BE2C (cell line): ENCODE results near the gene VGLL2.

ENCODE experiments used
- DNase-seq: peaks from one replicate; pipeline ENCODE4 v3.0.0-alpha.2; 2020
- H3K27me3 ChIP-seq: fragments of 250-450 bp; sonication (Bioruptor Pico); 2 replicates; pipeline ENCODE4 v1.5.1; 2020; ENCODE audit warnings: mild to moderate bottlenecking
- H3K36me3 ChIP-seq: fragments of 250-450 bp; sonication (Bioruptor Pico); 2 replicates; pipeline ENCODE4 v1.5.1; 2020; ENCODE audit warnings: mild to moderate bottlenecking
- H3K4me1 ChIP-seq: fragments of 250-450 bp; sonication (Bioruptor Pico); 2 replicates; pipeline ENCODE4 v1.5.1; 2020
- H3K4me3 ChIP-seq: 2 replicates; pipeline ENCODE4 v1.5.1; 2011; ENCODE audit warnings: low read depth, low read length
- H3K9me3 ChIP-seq: fragments of 250-450 bp; sonication (Bioruptor Pico); 2 replicates; pipeline ENCODE4 v1.5.1; 2020
- CTCF ChIP-seq: IDR thresholded peaks from 2 replicates; pipeline ENCODE4 v1.5.1; 2012; ENCODE audit warnings: mild to moderate bottlenecking, low read depth, low read length

VGLL2 gene

DNA sequence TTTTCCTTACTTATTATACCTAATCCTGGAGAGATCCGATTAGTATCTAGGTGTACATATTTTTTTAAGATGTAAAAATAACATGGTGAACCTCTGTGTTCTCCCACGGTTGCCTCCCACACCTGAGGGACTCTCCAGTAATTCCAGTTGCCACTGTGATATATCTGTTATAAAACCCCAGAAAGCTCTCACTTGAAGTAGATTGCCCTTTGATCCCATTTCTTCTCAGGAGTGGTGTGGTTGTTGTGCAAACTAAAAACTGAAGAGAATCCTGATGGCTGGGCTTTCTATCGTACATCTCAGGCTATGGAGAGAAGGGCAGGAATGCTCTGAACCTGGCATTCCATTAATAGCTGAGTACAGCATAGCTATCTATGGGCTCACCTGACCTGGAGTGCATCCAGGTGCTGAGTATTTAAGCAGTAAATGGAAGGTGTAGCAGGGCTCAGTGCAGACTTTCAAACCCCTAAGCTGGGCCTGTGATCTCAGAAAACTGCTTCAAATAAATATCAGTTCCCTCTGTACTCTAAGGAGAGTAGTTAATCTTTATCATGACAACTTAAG, 41.0 kb downstream of the VGLL2 start:
- TF ChIP-seq CTCF: no peak
- H3K9me3 ChIP-seq: no peaks in the 10 kb centered on the region
- no peaks in the 10 kb centered on the region for H3K4me1 ChIP-seq
- H3K27me3 ChIP-seq: no peaks in the 10 kb centered on the region
- no peak for DNase-seq
- H3K36me3 ChIP-seq: no peaks in the 10 kb centered on the region
- no peak overlapping the region for H3K4me3 ChIP-seq

- Histone ChIP-seq H3K36me3 (no peaks in the 10 kb centered on the region), H3K27me3 (no peaks in the 10 kb centered on the region), H3K9me3 (no peaks in the 10 kb centered on the region), H3K4me3 (no peak overlapping the region), H3K4me1 (no peaks in the 10 kb centered on the region)
- no peak for TF ChIP-seq CTCF
- no peak for DNase-seq
Observed at GRCh38 chr6:117307655-117308054, 42.3 kb downstream of the VGLL2 start.

- DNase-seq: no peak
- H3K4me1 ChIP-seq: no peaks in the 10 kb centered on the region
- no peak overlapping the region for H3K4me3 ChIP-seq
- H3K36me3 ChIP-seq: no peaks in the 10 kb centered on the region
- H3K27me3 ChIP-seq: no peaks in the 10 kb centered on the region
- H3K9me3 ChIP-seq: no peaks in the 10 kb centered on the region
- no peak for TF ChIP-seq CTCF
Observed at GRCh38 chr6:117309069-117309468, 43.7 kb downstream of the VGLL2 start.

DNA sequence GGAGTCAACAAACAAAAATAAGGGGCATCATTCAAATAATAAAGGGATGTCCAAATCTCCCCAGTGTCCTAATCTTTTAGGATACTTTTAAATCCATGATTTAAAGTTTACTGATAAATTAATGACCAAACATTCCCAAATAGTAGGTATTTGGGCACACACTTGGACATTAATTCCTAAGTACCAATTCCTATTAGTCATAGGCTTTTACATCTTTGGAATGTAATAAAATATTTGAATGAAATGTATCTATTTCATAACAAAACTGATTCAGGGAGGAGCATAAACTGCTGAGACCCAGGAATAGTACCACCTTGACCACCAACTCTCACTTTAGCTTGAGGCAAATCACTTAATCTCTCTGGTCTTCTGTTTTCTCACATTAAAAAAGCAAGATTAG, 44.3 kb downstream of the VGLL2 start:
- H3K4me3 ChIP-seq: no peak overlapping the region
- TF ChIP-seq CTCF: no peak
- H3K9me3 ChIP-seq: no peaks in the 10 kb centered on the region
- no peak for DNase-seq
- H3K4me1 ChIP-seq: no peaks in the 10 kb centered on the region
- no peaks in the 10 kb centered on the region for H3K36me3 ChIP-seq
- no peaks in the 10 kb centered on the region for H3K27me3 ChIP-seq

GRCh38 chr6:117311310-117311709, 46.0 kb downstream of the VGLL2 start:
- no peak for DNase-seq
- no peaks in the 10 kb centered on the region for H3K4me1 ChIP-seq
- no peaks in the 10 kb centered on the region for H3K27me3 ChIP-seq
- no peak for TF ChIP-seq CTCF
- H3K4me3 ChIP-seq: no peak overlapping the region
- no peaks in the 10 kb centered on the region for H3K36me3 ChIP-seq
- H3K9me3 ChIP-seq: no peaks in the 10 kb centered on the region

DNA sequence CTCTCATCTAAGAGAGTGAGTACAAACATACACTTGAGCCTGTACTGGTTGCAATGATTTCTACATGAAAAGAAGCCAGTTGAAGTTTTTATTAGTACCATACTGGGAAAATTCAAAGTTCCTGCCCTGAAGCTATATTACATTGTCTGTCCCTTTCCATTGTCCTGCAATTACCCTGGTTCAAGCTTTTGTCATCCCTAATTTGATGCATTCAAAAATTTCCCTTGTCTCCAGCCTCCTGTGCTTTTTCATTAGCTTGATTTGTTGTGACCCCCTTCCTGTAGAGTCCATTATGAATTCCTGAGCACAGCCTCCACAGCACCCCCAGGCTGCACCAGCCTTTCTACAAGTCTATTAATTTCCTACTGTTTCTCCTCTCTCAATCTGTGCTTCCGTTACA, 46.4 kb downstream of the VGLL2 start:
- DNase-seq: no peak
- no peaks in the 10 kb centered on the region for H3K4me1 ChIP-seq
- no peaks in the 10 kb centered on the region for H3K27me3 ChIP-seq
- H3K9me3 ChIP-seq: no peaks in the 10 kb centered on the region
- TF ChIP-seq CTCF: no peak
- no peaks in the 10 kb centered on the region for H3K36me3 ChIP-seq
- no peak overlapping the region for H3K4me3 ChIP-seq
